Aorta (tissue), 5 donors: ENCODE data around the gene BMPR2. TPM values are rescaled to one million over a fixed set of nuclear protein-coding genes. Genes with fewer than 3 reads are reported as not detected.

Experiments
- ATAC-seq: fragments of 200-7000 bp; cut with Tn5 transposase; one replicate; pipeline ENCODE4 v1.9.1; 2022; ENCODE audit warnings: moderate library complexity; ENCODE audit not compliant: low FRiP score
- DNase-seq, 2 donors: peaks; one replicate each; pipeline ENCODE4 v3.0.0-alpha.2; 2020
- H3K27ac ChIP-seq, 2 donors: one replicate each; pipeline ENCODE4 v1.5.1; 2013; ENCODE audit warnings: low read length in 2 of 2, mild to moderate bottlenecking in 2 of 2, moderate library complexity in 2 of 2, control low read depth in 1 of 2, inconsistent platforms in 1 of 2, low read depth in 1 of 2
- H3K27me3 ChIP-seq, 2 donors: one replicate each; pipeline ENCODE4 v1.6.1; 2013; ENCODE audit warnings: control low read depth in 1 of 2, low read length in 1 of 2, mild to moderate bottlenecking in 1 of 2, moderate library complexity in 1 of 2; ENCODE audit not compliant: insufficient read depth in 2 of 2, control insufficient read depth in 1 of 2
- H3K36me3 ChIP-seq, 2 donors: one replicate each; pipeline ENCODE4 v1.6.1; 2013; ENCODE audit warnings: control low read depth in 1 of 2, low read length in 1 of 2, mild to moderate bottlenecking in 1 of 2; ENCODE audit not compliant: insufficient read depth in 2 of 2, control insufficient read depth in 1 of 2
- H3K4me1 ChIP-seq, 2 donors: one replicate each; pipeline ENCODE4 v1.6.1; 2013; ENCODE audit warnings: low read length in 2 of 2, control low read depth in 1 of 2, mild to moderate bottlenecking in 1 of 2, moderate library complexity in 1 of 2; ENCODE audit not compliant: insufficient read depth in 2 of 2, control insufficient read depth in 1 of 2
- H3K4me3 ChIP-seq, 2 donors: one replicate each; pipeline ENCODE4 v1.5.1; 2013; ENCODE audit warnings: low read length in 2 of 2, control low read depth in 1 of 2, mild to moderate bottlenecking in 1 of 2
- H3K9me3 ChIP-seq: one replicate; pipeline ENCODE4 v1.6.1; 2013; ENCODE audit warnings: mild to moderate bottlenecking, low read length; ENCODE audit not compliant: control insufficient read depth
- WGBS, 2 donors: extraction: QIAGEN DNeasy Blood & Tissue Kit; methylation state at CpG; one replicate each; pipeline ENCODE4 v1.1.7; 2013; 5-methylcytosine and 5-hydroxymethylcytosine counted together
- intact Hi-C, 2 donors: fragments of 100-400 bp; cut with DNase I; formaldehyde crosslinking; loops; one replicate each; pipeline versions ENCODE4 v1.14.2 to v1.15.0; 2022
- long read RNA-seq, 2 donors: library from polyadenylated mRNA; unstranded; transcript quantifications; one replicate each; pipeline ENCODE4 v2.0.0, GENCODE V29; 2020 to 2021
- polyA plus RNA-seq, 2 donors: library from polyadenylated mRNA; stranded (reverse); fragments of 200-250 nt; gene quantifications; one replicate each; pipeline ENCODE4 v1.2.3, GENCODE V29; 2013
- total RNA-seq, 2 donors: library from RNA; stranded (reverse); fragmentation: NEBNext Ultra II Directional; extraction: Animal tissue kit (Norgen Biotek cat#: 25700); gene quantifications; one replicate each; pipeline ENCODE4 v1.2.1, GENCODE V29; 2021
- donor health status: healthy with polysubstance abuse.
- donor health status: Bipolar disorder and iron deficiency.
- donor health status: DM: no; HTN: no; CAD: no.
- donor health status: DM: no; HTN: no; CAD: no.
- donor health status: DM: yes; HTN: yes; CAD: no.

The BMPR2 gene
- total RNA-seq = 100 to 1,000 TPM; 103 to 123 TPM
- polyA plus RNA-seq = 10 to 100 TPM in 1 of 2 donors, 1 to 10 TPM in 1; 7.9 to 17.2 TPM
- long read RNA-seq, donor 1, full-length matches to known transcripts = 2 of 46 reads
- long read RNA-seq, donor 1, partial matches to known transcripts = 25 of 46 reads
- long read RNA-seq, donor 1, other reads (novel, unspliced or antisense) = 19 of 46 reads
- long read RNA-seq, donor 2, full-length matches to known transcripts = 2 of 68 reads
- long read RNA-seq, donor 2, partial matches to known transcripts = 18 of 68 reads
- long read RNA-seq, donor 2, other reads (novel, unspliced or antisense) = 48 of 68 reads

GRCh38 chr2:202375609-202376408 lies at the start of gene BMPR2:
TSS of gene BMPR2 (plus strand) at chr2:202376327. CDS start at chr2:202377475, 1,148 bp downstream.
- DNase-seq = peak; percentile 91 to 96
- intact Hi-C loops = loop anchor here (2.0 to 10.0 kb wide), 4 partner anchors 51 to 169 kb away; partner anchors contain the start of gene NOP58 (in 1 of the 2)
- Histone ChIP-seq H3K27me3 (no peaks in the 10 kb centered on the region), H3K36me3 (no peaks in the 10 kb centered on the region), H3K27ac (peak within 1 kb of the TSS; percentile 99 to 100), H3K9me3 (no peaks in the 10 kb centered on the region), H3K4me1 (no peaks in the 10 kb centered on the region), H3K4me3 (peak within 1 kb of the TSS; percentile 93 to 94)
- WGBS, 2 donors = 0 to 1% methylated on average over 43 to 70 of the region's 70 CpGs
- peak; percentile 93 for ATAC-seq

- Histone ChIP-seq H3K27me3 (no peaks in the 10 kb centered on the region), H3K4me3 (no peak overlapping the region), H3K36me3 (peaks cover 0 to 3% of the 10 kb centered on the region in 2 donors), H3K9me3 (no peaks in the 10 kb centered on the region), H3K27ac (no peak overlapping the region), H3K4me1 (no peaks in the 10 kb centered on the region)
- intact Hi-C loops = no loop called here
- WGBS, 2 donors = 76 to 79% methylated on average over 1 of the region's 1 CpG
- DNase-seq (no peak), ATAC-seq (no peak)
These were observed 48.3 kb upstream of the BMPR2 start for GRCh38 chr2:202327858-202328257.

- Histone ChIP-seq H3K9me3 (no peaks in the 10 kb centered on the region), H3K4me1 (no peaks in the 10 kb centered on the region), H3K4me3 (no peak overlapping the region), H3K27me3 (no peaks in the 10 kb centered on the region), H3K27ac (no peak overlapping the region), H3K36me3 (no peaks in the 10 kb centered on the region)
- ATAC-seq (no peak), DNase-seq (no peak)
- WGBS, 2 donors = 95 to 96% methylated on average over 6 of the region's 6 CpGs
- intact Hi-C loops = no loop called here
These were observed 40.2 kb upstream of the BMPR2 start for GRCh38 chr2:202335791-202336467.

- ATAC-seq (no peak), DNase-seq (no peak)
- Histone ChIP-seq H3K27me3 (no peaks in the 10 kb centered on the region), H3K9me3 (no peaks in the 10 kb centered on the region), H3K4me1 (no peaks in the 10 kb centered on the region), H3K36me3 (no peaks in the 10 kb centered on the region), H3K27ac (no peak overlapping the region), H3K4me3 (no peak overlapping the region)
- intact Hi-C loops = no loop called here
- WGBS, 2 donors = 32 to 35% methylated on average over 2 of the region's 2 CpGs
These were observed 39.0 kb upstream of the BMPR2 start for GRCh38 chr2:202337151-202337550.

GRCh38 chr2:202337706-202338346 lies 38.3 kb upstream of the BMPR2 start:
- Histone ChIP-seq H3K9me3 (no peaks in the 10 kb centered on the region), H3K36me3 (no peaks in the 10 kb centered on the region), H3K4me1 (no peaks in the 10 kb centered on the region), H3K27ac (no peak overlapping the region), H3K4me3 (no peak overlapping the region), H3K27me3 (no peaks in the 10 kb centered on the region)
- intact Hi-C loops = no loop called here
- ATAC-seq = no peak
- DNase-seq = no peak
- WGBS, 2 donors = 86% methylated on average over 7 of the region's 7 CpGs

- DNase-seq (no peak), ATAC-seq (peak; percentile 22)
- intact Hi-C loops = no loop called here
- Histone ChIP-seq H3K4me3 (no peak overlapping the region), H3K4me1 (no peaks in the 10 kb centered on the region), H3K27ac (no peak overlapping the region), H3K36me3 (no peaks in the 10 kb centered on the region), H3K9me3 (no peaks in the 10 kb centered on the region), H3K27me3 (no peaks in the 10 kb centered on the region)
- WGBS, 2 donors = 34 to 46% methylated on average over 3 of the region's 3 CpGs
These were observed 36.9 kb upstream of the BMPR2 start for GRCh38 chr2:202339071-202339870.

GRCh38 chr2:202344178-202344577 lies 31.9 kb upstream of the BMPR2 start:
- ATAC-seq = no peak
- Histone ChIP-seq H3K4me3 (no peak overlapping the region), H3K27me3 (no peaks in the 10 kb centered on the region)

GRCh38 chr2:202346180-202346579 lies 29.9 kb upstream of the BMPR2 start:
- no peaks in the 10 kb centered on the region for H3K4me1 ChIP-seq
- no peak for ATAC-seq
- WGBS, 2 donors = 94 to 95% methylated on average over 7 of the region's 7 CpGs
- H3K36me3 ChIP-seq = no peaks in the 10 kb centered on the region
- H3K9me3 ChIP-seq = no peaks in the 10 kb centered on the region
- no peaks in the 10 kb centered on the region for H3K27me3 ChIP-seq
- intact Hi-C loops = no loop called here
- no peak overlapping the region for H3K4me3 ChIP-seq
- DNase-seq = no peak
- H3K27ac ChIP-seq = no peak overlapping the region

More at GRCh38 chr2:202344178-202344577, 31.9 kb upstream of the BMPR2 start:
- Histone ChIP-seq H3K9me3 (no peaks in the 10 kb centered on the region), H3K4me1 (no peaks in the 10 kb centered on the region), H3K36me3 (no peaks in the 10 kb centered on the region), H3K27ac (no peak overlapping the region)
- intact Hi-C loops = no loop called here
- DNase-seq = no peak
- 39 to 49% methylated on average over 1 of the region's 1 CpG for WGBS, 2 donors
